Measurements from ENCODE around the gene PDGFA.

The PDGFA gene

DNA sequence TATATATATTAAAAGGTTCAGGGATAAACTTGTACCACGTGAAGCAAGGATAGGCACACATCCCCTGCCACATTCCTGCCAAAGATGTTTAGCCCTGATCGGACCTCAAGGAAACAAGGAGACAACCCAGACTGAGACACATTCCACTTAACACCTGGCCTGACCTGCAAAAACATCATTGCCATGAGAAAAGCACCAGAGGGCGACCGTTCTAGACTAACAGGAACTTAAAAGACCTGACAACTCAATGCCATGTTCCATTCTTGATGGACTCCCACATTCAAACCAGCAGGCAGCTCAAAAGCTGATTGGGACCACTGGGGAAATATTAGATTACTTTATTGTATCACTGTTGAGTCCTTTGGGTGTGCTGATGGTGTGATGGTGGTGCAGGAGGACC is 8.1 kb upstream of the PDGFA start:
- H3K4me1 ChIP-seq (ENCODE audit: insufficient read depth, low read length): peaks cover 3% of the 10 kb centered on the region; the same call in 1 of the 2 replicates
- no peak overlapping the region for H3K27ac ChIP-seq (ENCODE audit: low read length)
- H3K36me3 ChIP-seq (ENCODE audit: insufficient read depth, low read depth, low read length): no peaks in the 10 kb centered on the region
- H3K9ac ChIP-seq (ENCODE audit: low read depth, low read length): no peak overlapping the region
- H3K27me3 ChIP-seq (ENCODE audit: insufficient read depth, low read length): peaks cover 34% of the 10 kb centered on the region
- no peak overlapping the region for H3K4me3 ChIP-seq (ENCODE audit: low read length)
- H3K9me3 ChIP-seq (ENCODE audit: insufficient read depth, low read depth, low read length): no peaks in the 10 kb centered on the region; the same call in 1 of the 2 replicates

DNA sequence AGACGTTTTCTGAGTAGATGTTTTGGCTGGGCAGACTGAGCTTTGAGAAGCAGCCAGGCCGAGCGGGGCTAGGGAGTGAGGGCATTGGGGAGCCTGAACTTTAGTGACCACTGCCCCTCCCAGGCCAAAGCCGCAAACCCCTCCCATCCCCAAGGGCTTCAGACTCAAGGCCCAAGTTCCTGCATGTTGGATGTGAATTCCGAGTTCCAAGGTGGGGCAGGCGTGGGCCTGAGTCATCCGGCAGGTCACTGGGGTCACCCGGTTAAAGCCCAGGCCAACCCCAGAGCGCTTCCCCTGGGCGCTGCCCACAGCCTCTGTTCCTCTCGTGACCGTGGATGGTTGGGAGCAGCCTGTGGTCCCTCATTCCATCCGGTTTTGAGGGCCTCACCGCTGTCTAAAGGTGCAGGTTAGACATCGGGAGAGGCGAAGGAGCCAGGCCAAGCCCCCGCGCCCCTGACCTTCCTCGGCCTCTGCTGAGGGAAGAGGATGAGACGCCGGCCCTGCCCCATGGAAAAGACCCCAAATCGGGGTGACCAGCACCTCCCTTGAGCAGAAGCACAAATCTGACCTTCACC is 6.9 kb upstream of the PDGFA start:
- peaks cover 46% of the 10 kb centered on the region for H3K27me3 ChIP-seq (ENCODE audit: insufficient read depth, low read length)
- peaks cover 3% of the 10 kb centered on the region for H3K4me1 ChIP-seq (ENCODE audit: insufficient read depth, low read length)
- H3K9ac ChIP-seq (ENCODE audit: low read depth, low read length): no peak overlapping the region
- no peaks in the 10 kb centered on the region for H3K36me3 ChIP-seq (ENCODE audit: insufficient read depth, low read depth, low read length)
- no peak overlapping the region for H3K27ac ChIP-seq (ENCODE audit: low read length)
- H3K9me3 ChIP-seq (ENCODE audit: insufficient read depth, low read depth, low read length): no peaks in the 10 kb centered on the region; the same call in 1 of the 2 replicates
- H3K4me3 ChIP-seq (ENCODE audit: low read length): no peak overlapping the region

DNA sequence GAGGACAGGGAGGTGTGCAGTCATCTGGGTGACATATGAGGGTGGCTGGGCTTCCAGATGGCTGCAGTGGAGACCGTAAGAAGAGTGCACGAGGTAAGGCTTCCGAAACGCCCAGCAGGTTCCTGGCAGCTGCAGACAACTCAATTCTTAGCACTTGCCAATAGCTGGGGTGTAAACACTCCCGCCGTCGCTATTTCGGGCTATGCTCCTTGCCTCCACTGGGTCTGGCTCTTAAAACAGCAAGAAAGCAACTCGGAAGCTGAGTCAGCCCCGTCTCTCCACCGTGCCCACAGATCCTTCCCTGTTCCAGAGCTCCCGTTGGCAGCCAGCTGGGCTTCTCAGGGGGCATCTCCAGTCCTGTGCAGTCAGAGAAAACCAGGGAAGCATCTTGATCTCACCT is 6.1 kb upstream of the PDGFA start:
- no peaks in the 10 kb centered on the region; the same call in 1 of the 2 replicates for H3K9me3 ChIP-seq (ENCODE audit: insufficient read depth, low read depth, low read length)

DNA sequence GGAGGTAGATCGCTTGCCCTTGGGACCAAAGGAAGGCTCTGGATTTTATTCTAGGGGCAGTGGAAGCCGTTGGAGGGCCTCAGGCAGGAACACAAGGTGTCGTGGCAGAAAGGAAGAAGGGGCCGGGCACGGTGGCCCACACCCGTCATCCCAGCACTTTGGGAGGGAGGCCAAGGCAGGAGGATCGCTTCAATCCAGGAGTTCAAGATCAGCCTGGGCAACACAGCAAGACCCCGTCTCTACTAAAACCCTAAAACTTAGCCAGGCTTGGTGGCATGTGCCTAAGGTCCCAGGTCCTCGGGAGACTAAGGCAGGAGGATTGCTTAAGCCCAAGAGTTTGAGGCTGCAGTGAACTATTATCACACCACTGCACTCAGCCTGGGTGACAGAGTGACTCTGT is 5.2 kb upstream of the PDGFA start:
- Histone ChIP-seq H3K9ac (ENCODE audit: low read depth, low read length) (no peak overlapping the region), H3K27me3 (ENCODE audit: insufficient read depth, low read length) (peaks cover 63% of the 10 kb centered on the region), H3K4me3 (ENCODE audit: low read length) (no peak overlapping the region), H3K9me3 (ENCODE audit: insufficient read depth, low read depth, low read length) (no peaks in the 10 kb centered on the region; the same call in 1 of the 2 replicates), H3K4me1 (ENCODE audit: insufficient read depth, low read length) (peaks cover 3% of the 10 kb centered on the region), H3K36me3 (ENCODE audit: insufficient read depth, low read depth, low read length) (no peaks in the 10 kb centered on the region), H3K27ac (ENCODE audit: low read length) (no peak overlapping the region)

More for the DNA sequence above, 6.1 kb upstream of the PDGFA start:
- Histone ChIP-seq H3K27ac (ENCODE audit: low read length) (no peak overlapping the region), H3K4me1 (ENCODE audit: insufficient read depth, low read length) (peaks cover 3% of the 10 kb centered on the region), H3K27me3 (ENCODE audit: insufficient read depth, low read length) (peaks cover 54% of the 10 kb centered on the region), H3K9ac (ENCODE audit: low read depth, low read length) (no peak overlapping the region), H3K4me3 (ENCODE audit: low read length) (no peak overlapping the region), H3K36me3 (ENCODE audit: insufficient read depth, low read depth, low read length) (no peaks in the 10 kb centered on the region)

DNA sequence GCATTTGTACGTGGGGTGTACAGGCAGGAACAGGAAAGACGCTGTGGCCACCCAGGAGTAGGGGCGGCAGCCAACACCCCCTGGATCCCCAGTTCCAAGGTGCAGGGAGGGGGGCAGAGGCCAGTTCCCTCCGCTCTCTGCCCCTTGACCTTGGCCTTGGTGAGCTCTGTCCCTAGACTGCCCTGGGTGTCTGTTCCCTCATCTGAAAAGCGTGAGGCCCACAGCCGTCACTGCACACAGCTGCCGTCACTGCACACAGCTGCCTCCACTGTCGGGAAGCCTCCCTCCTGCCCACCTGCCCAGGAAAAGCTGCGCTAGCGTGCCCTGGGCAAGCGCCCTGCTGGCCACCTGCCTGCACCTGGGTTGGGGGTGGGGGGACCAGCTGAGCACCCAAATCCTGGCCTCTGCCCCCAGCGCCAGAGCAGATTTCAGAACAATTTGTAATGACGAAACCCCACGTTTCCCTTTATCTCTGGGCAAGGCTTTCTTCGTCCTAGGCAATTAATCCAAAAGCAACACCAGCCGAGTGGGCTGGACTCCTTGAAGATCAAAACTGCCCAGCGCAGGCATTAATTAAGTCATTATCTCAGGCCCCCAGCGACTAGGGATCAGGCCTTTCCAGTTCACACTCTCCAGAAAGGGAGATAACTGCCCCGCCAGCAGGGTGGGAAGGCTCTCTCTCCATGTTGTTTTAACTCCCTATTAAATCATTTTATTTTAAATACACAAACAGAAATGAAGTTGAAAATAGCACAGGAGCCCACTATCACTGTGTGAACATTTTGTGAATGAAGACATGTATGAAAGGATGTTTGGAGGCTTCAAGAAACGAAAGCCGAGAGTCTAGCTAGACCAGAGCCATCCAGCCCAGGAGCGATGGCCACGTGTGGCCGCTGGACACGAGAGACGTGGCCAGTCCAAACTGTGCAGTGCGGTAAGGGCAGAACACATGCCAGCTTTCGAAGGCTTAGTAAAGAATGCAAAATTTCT is 4.0 kb upstream of the PDGFA start:
- Histone ChIP-seq H3K9ac (ENCODE audit: low read depth, low read length) (no peak overlapping the region), H3K9me3 (ENCODE audit: insufficient read depth, low read depth, low read length) (no peaks in the 10 kb centered on the region; the same call in 1 of the 2 replicates), H3K27me3 (ENCODE audit: insufficient read depth, low read length) (peaks cover 67% of the 10 kb centered on the region), H3K4me3 (ENCODE audit: low read length) (no peak overlapping the region), H3K4me1 (ENCODE audit: insufficient read depth, low read length) (peaks cover 3% of the 10 kb centered on the region), H3K36me3 (ENCODE audit: insufficient read depth, low read depth, low read length) (no peaks in the 10 kb centered on the region), H3K27ac (ENCODE audit: low read length) (no peak overlapping the region)

DNA sequence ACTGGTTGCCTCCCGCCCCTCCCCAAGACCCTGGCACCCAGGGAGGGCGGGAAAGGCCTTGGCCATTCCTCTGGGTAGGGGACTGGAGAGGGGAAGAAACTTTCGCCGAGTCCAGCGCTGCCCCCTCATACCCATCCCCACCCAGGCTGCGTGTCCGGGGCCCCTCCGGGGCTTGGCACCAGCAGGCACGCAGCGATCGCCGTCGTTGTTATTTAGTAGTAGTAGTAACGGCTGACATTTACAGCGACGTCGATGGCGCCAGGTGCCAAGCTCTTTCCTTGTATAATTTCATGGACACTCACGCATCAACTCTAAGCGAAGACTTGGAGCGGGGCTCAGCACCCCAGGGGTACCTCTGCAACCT is 3.3 kb upstream of the PDGFA start:
- Histone ChIP-seq H3K27me3 (ENCODE audit: insufficient read depth, low read length) (peaks cover 74% of the 10 kb centered on the region), H3K9me3 (ENCODE audit: insufficient read depth, low read depth, low read length) (no peaks in the 10 kb centered on the region; the same call in 1 of the 2 replicates), H3K36me3 (ENCODE audit: insufficient read depth, low read depth, low read length) (no peaks in the 10 kb centered on the region), H3K9ac (ENCODE audit: low read depth, low read length) (no peak overlapping the region), H3K27ac (ENCODE audit: low read length) (no peak overlapping the region), H3K4me1 (ENCODE audit: insufficient read depth, low read length) (peaks cover 3% of the 10 kb centered on the region), H3K4me3 (ENCODE audit: low read length) (peak overlapping the region; percentile 57; the same call in 1 of the 2 replicates)

DNA sequence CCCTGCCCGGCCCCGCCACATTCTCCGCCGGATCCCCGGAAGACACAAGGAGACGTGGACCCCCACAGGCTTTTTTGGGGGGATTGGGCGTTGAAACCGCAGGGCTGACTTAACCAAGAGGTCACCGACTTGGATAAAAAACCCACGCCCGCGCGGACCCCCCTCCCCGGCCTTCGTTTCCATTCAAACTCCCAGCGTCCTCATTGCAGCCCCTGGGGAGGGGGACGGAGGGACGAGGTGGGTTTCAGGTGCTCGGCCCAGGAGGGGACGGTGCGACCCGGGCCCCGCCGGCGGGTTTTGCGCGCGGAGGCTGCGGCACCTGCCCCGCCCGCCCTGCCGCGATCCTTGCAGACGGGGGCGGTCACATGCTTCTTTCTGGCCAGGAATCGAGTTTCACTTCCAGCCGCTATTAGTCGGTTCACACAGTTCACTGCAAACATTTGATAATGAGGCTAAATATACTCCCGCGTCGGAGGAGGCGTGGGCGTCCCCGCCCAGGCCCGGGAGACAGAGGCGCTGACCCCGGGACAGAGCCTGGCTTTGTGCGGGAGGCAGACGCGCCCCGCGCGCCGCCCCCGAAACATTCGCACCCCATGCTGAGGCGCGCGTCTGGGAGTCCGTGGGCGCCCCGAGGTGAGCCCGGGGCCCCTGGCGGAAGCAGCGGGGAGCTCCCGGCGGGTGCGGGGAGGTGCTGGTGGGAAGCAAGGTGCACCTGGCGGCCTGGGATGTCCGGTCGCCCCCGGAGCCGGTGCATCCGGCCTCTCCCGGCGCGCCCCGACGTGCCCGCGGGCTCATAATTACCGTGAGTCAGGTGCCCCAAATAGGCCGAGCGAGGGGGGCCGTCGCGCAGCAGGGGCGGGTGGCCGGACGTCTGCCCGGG is 2.7 kb upstream of the PDGFA start:
- H3K9ac ChIP-seq (ENCODE audit: low read depth, low read length): no peak overlapping the region
- peaks cover 79% of the 10 kb centered on the region for H3K27me3 ChIP-seq (ENCODE audit: insufficient read depth, low read length)
- peak overlapping the region; percentile 57; the same call in 1 of the 2 replicates for H3K4me3 ChIP-seq (ENCODE audit: low read length)
- no peaks in the 10 kb centered on the region for H3K9me3 ChIP-seq (ENCODE audit: insufficient read depth, low read depth, low read length)
- H3K27ac ChIP-seq (ENCODE audit: low read length): no peak overlapping the region
- H3K4me1 ChIP-seq (ENCODE audit: insufficient read depth, low read length): peaks cover 3% of the 10 kb centered on the region
- no peaks in the 10 kb centered on the region for H3K36me3 ChIP-seq (ENCODE audit: insufficient read depth, low read depth, low read length)

DNA sequence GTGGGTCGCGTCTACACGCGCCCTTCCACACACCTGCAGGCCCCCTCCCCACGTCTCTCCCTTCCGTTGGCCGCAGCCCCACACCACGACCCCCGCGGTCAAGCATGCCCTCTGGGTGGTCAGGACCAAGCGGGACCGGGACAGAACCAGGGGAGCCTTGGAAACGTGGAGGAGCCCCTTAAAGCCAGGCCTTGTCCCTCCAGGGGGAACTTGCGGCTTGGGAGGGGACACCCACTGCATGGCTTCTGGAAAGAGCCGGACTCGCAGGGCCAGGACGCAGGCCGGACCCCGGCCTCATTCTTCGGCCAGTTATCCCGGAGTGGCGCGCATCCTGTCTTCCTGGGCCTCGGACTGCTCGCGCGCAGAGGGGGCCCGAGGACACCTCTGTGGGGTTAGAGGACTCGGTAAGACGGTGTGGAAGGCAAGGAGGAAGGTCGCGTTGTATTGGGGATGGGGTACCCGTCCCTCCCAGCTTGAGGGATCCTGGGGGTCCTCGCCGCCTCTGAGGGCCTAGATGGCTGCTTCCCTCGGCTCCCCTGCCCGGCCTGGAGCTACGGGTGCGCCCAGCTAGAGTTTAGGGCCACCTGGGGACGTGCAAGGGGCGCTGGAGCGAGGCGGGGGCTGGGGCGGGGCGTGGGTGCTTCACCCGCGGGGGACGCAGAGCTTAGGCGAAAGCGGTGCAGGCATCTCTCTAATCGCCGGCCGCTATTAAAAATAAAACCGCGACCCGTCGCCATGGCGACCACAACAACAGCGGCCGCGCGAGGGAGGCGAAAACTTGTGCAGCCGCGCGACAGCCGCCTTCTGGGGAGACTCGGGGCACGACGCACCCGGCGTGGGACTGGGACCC is 1.8 kb upstream of the PDGFA start:
- Histone ChIP-seq H3K27me3 (ENCODE audit: insufficient read depth, low read length) (peaks cover 84% of the 10 kb centered on the region), H3K36me3 (ENCODE audit: insufficient read depth, low read depth, low read length) (no peaks in the 10 kb centered on the region), H3K27ac (ENCODE audit: low read length) (no peak overlapping the region), H3K4me3 (ENCODE audit: low read length) (peak overlapping the region; percentile 57; the same call in 1 of the 2 replicates), H3K9me3 (ENCODE audit: insufficient read depth, low read depth, low read length) (no peaks in the 10 kb centered on the region), H3K9ac (ENCODE audit: low read depth, low read length) (no peak overlapping the region), H3K4me1 (ENCODE audit: insufficient read depth, low read length) (peaks cover 3% of the 10 kb centered on the region)

DNA sequence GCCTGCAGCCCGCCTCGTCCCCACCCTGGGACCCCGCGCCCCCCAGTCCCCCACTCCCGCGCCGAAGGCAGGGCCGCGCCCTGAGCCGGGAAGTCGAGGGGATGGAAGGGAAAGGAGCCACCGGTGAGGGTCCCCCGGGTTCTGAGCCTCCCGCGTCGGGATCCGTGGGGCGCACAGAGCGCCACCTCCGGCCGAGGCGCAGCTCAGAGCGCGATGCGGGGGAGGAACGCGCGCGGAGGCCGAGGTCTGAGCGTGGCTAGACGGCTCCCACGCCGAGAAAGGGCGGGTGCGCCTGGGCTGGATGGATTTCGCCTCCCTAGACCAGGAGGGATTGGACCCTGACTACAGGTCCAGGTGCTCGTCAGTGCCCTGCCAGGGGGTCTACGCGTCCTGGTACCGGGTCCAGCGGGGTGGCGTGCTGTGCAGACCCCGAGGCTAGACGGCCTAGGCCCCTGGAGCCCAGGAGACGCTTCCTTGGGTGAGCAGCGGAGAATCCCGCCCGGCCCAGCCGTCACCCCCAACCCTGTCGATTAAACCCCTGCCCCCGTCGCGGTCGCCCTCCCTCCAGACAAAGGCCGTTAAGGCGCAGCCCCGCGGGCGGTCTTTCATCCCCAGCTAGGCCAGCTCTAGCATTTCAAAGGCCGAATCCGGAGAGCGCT is 986 bp upstream of the PDGFA start:
- Histone ChIP-seq H3K36me3 (ENCODE audit: insufficient read depth, low read depth, low read length) (no peaks in the 10 kb centered on the region), H3K27ac (ENCODE audit: low read length) (no peak overlapping the region), H3K9ac (ENCODE audit: low read depth, low read length) (no peak overlapping the region), H3K9me3 (ENCODE audit: insufficient read depth, low read depth, low read length) (no peaks in the 10 kb centered on the region), H3K27me3 (ENCODE audit: insufficient read depth, low read length) (peaks cover 87% of the 10 kb centered on the region), H3K4me1 (ENCODE audit: insufficient read depth, low read length) (peaks cover 3% of the 10 kb centered on the region), H3K4me3 (ENCODE audit: low read length) (peak overlapping the region; percentile 57)

DNA sequence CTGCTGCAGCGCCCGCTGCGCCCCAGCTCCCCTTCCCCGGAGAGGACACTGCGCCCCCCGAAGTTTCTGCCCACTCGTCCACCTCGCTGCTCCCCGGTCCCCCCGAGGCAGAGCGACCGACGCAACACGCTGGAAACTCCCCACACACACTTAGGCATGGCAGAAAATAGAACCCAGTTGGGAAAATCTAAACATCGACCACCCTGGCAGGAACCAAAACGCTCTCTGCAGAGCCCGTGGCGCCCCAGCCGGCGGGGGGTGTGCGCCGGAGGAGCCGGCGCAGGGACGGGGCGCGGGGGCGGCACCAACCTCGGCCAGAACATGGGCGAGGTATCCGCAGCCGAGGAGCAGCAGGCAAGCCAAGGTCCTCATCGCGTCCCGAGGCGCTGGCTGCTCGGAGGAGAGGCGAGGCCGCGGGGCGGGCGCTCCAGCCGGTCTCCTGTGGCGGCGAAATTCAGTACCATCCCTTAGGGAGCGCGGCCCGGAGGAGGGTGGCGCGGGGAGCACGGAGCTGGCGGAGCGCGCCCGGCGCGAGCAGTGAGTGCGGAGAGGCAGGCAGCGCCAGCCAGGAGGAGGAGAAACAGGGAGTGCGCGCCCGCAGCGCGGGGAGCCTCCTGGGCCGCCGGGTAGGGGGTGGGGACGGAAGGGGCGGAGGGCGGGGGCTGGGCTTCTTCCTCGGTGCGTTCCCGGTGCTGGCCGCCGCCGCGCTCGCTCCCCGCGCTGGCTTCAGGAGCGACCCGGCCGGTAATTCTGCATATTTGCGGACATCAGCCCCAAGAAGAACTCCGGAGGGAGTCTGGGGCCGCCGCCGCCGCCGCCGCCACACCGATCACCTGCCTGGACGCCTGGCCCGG is 789 bp downstream of the PDGFA start:
- H3K36me3 ChIP-seq (ENCODE audit: insufficient read depth, low read depth, low read length): no peaks in the 10 kb centered on the region
- no peaks in the 10 kb centered on the region for H3K9me3 ChIP-seq (ENCODE audit: insufficient read depth, low read depth, low read length)
- H3K27ac ChIP-seq (ENCODE audit: low read length): no peak overlapping the region
- peaks cover 19% of the 10 kb centered on the region for H3K4me1 ChIP-seq (ENCODE audit: insufficient read depth, low read length)
- peaks cover 87% of the 10 kb centered on the region for H3K27me3 ChIP-seq (ENCODE audit: insufficient read depth, low read length)
- H3K9ac ChIP-seq (ENCODE audit: low read depth, low read length): peak overlapping the region; percentile 65; the same call in 1 of the 2 replicates
- H3K4me3 ChIP-seq (ENCODE audit: low read length): peak overlapping the region; percentile 77
